Activated CD8-positive, alpha-beta memory T cell treated with anti-CD3 and anti-CD28 coated beads, Interleukin-2, amount 50 U/mL, for 4 hours (primary cell): ENCODE data around the gene PARP9.
"Not testable (repeated sequence)": the region's sequence is repeated elsewhere in the genome, so short reads cannot be mapped to it uniquely, and the experiment has no call there.

Experiments
- DNase-seq: peaks from one replicate; pipeline ENCODE4 v3.0.0-alpha.2; 2020

Gene PARP9

GRCh38 chr3:122572940-122573412 lies 8.9 kb upstream of the PARP9 start:
- DNase-seq: peak; percentile 23

GRCh38 chr3:122568755-122569154 lies 4.7 kb upstream of the PARP9 start:
- no peak for DNase-seq

- DNase-seq: not testable (repeated sequence)
These were observed 4.0 kb upstream of the PARP9 start for GRCh38 chr3:122568131-122568530.

- peak; percentile 20 for DNase-seq
These were observed 429 bp downstream of the PARP9 start for GRCh38 chr3:122563717-122564025.

GRCh38 chr3:122562923-122563716 lies 980 bp downstream of the PARP9 start:
- no peak for DNase-seq

GRCh38 chr3:122560680-122561079 lies 3.4 kb downstream of the PARP9 start:
- peak; percentile 54 for DNase-seq

GRCh38 chr3:122559906-122560305 lies 4.2 kb downstream of the PARP9 start:
- no peak for DNase-seq

GRCh38 chr3:122558605-122559004 lies 5.5 kb downstream of the PARP9 start:
- DNase-seq: no peak

- DNase-seq: no peak
These were observed 6.7 kb downstream of the PARP9 start for GRCh38 chr3:122557356-122557755.

GRCh38 chr3:122555275-122556071 lies 8.6 kb downstream of the PARP9 start:
- DNase-seq: no peak

GRCh38 chr3:122553171-122553570 lies 10.9 kb downstream of the PARP9 start:
- DNase-seq: no peak

- DNase-seq: no peak
These were observed 15.5 kb downstream of the PARP9 start for GRCh38 chr3:122548619-122549018.

GRCh38 chr3:122548076-122548475 lies 16.0 kb downstream of the PARP9 start:
- no peak for DNase-seq

- DNase-seq: no peak
These were observed 17.9 kb downstream of the PARP9 start for GRCh38 chr3:122546151-122546550.

GRCh38 chr3:122538956-122539490 lies 25.1 kb downstream of the PARP9 start:
- no peak for DNase-seq

GRCh38 chr3:122536632-122537001 lies 27.5 kb downstream of the PARP9 start:
- no peak for DNase-seq

GRCh38 chr3:122535964-122536631 lies 28.0 kb downstream of the PARP9 start:
- DNase-seq: no peak

GRCh38 chr3:122533931-122534334 lies 30.2 kb downstream of the PARP9 start:
- peak; percentile 15 for DNase-seq

- DNase-seq: no peak
These were observed 30.6 kb downstream of the PARP9 start for GRCh38 chr3:122533480-122533879.

GRCh38 chr3:122530164-122530563 lies 33.9 kb downstream of the PARP9 start:
- DNase-seq: no peak

- no peak for DNase-seq
These were observed 40.8 kb downstream of the PARP9 start for GRCh38 chr3:122523317-122523716.

GRCh38 chr3:122520861-122521260 lies 43.2 kb downstream of the PARP9 start:
- no peak for DNase-seq

GRCh38 chr3:122519693-122520092 lies 44.4 kb downstream of the PARP9 start:
- no peak for DNase-seq
